ENCODE measurements around the gene TPRG1L.

DNA sequence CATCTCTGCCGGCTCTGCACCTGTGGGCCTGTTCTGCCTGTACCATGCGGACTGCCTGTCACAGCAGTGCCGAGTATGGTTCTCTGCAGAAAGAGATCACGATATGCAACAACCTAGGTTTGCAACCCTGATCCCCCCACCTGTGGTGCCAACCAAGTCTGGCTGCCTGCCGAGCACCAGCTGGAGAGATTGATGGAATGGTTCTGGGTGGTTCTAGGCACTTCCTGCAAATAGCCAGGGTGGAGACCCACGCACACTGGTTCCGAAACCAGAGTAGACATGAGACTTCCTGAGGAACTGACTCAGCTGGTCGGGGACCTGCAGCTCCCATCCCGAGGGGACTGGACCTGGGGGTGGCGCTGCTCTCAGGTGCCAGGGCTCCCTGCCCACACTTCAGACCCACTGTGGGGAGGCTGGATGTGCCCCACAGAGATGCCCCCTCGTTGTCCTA, 5.4 kb downstream of the TPRG1L start:
- TF ChIP-seq CTCF (conservative IDR thresholded peaks at IDR 0.05; ENCODE audit: low read depth, low read length) (no peak), EZH2 (IDR thresholded peaks at IDR 0.05; ENCODE audit: borderline replicate concordance, low read depth, low read length, poor library complexity, severe bottlenecking) (no peak)
